Stimulated activated CD4-positive, alpha-beta T cell treated with anti-CD3 and anti-CD28 coated beads, TNF-alpha, amount 100 ng/mL, for 48 hours (primary cell): ENCODE data around the gene ITGA3.

Experiments used
- DNase-seq, 3 donors: peaks; one replicate each; pipeline ENCODE4 v3.0.0-alpha.2; 2020; ENCODE audit warnings: low read depth in 3 of 3

Gene ITGA3

GRCh38 chr17:50109785-50110184 is 53.9 kb downstream of the ITGA3 start:
- no peak for DNase-seq

GRCh38 chr17:50110591-50111349 is 54.9 kb downstream of the ITGA3 start:
- DNase-seq, result no peak

- no peak for DNase-seq
These were observed 56.1 kb downstream of the ITGA3 start for GRCh38 chr17:50111673-50112655.

GRCh38 chr17:50112694-50113093 is 56.8 kb downstream of the ITGA3 start:
- no peak for DNase-seq

- no peak for DNase-seq
These were observed 57.9 kb downstream of the ITGA3 start for GRCh38 chr17:50113624-50114320.

- no peak for DNase-seq
These were observed 58.5 kb downstream of the ITGA3 start for GRCh38 chr17:50114401-50114800.

- DNase-seq, result no peak
These were observed 59.0 kb downstream of the ITGA3 start for GRCh38 chr17:50114849-50115357.

- no peak for DNase-seq
These were observed 59.8 kb downstream of the ITGA3 start for GRCh38 chr17:50115756-50116155.

GRCh38 chr17:50117202-50118051 is 61.5 kb downstream of the ITGA3 start:
- peak; percentile 29 to 52 (median 45) for DNase-seq

GRCh38 chr17:50118076-50118827 is 62.3 kb downstream of the ITGA3 start:
- no peak for DNase-seq

- no peak for DNase-seq
These were observed 62.9 kb downstream of the ITGA3 start for GRCh38 chr17:50118828-50119218.

- DNase-seq, result no peak
These were observed 64.8 kb downstream of the ITGA3 start for GRCh38 chr17:50120475-50121253.

- DNase-seq, result no peak
These were observed 67.0 kb downstream of the ITGA3 start for GRCh38 chr17:50122945-50123344.

GRCh38 chr17:50123649-50124349 is 67.9 kb downstream of the ITGA3 start:
- DNase-seq, result no peak

GRCh38 chr17:50125420-50125997 is 69.6 kb downstream of the ITGA3 start:
- DNase-seq, result no peak

- no peak for DNase-seq
These were observed 71.9 kb downstream of the ITGA3 start for GRCh38 chr17:50127697-50128361.

- DNase-seq, result no peak
These were observed 72.8 kb downstream of the ITGA3 start for GRCh38 chr17:50128441-50129352.
